Ovary (tissue), 1 donor: ENCODE results near the gene NHLH2.

ENCODE experiments used
- EP300 ChIP-seq: sonication (generic); formaldehyde crosslinking; IDR thresholded peaks from one replicate; pipeline ENCODE4 v1.6.1; 2017; ENCODE audit warnings: antibody characterized with exemption
- POLR2A ChIP-seq: fragments of 450-650 bp; IDR thresholded peaks from one replicate; pipeline ENCODE4 v1.6.1; 2017; ENCODE audit warnings: antibody characterized with exemption, mild to moderate bottlenecking, moderate library complexity

- TF ChIP-seq POLR2A: no peak
- TF ChIP-seq EP300: no peak
These were observed 50.6 kb downstream of the NHLH2 start for GRCh38 chr1:115790356-115790755.
